NCI-H2081 (cell line): ENCODE data around the gene BRD9.
"Not testable (repeated sequence)": the region's sequence is repeated elsewhere in the genome, so short reads cannot be mapped to it uniquely, and the experiment has no call there.

Source experiments
- DNase-seq, 2 experiments: peaks; one replicate each; lab custom pipeline; 2025; lab: John Stamatoyannopoulos, UW

Gene BRD9

DNA sequence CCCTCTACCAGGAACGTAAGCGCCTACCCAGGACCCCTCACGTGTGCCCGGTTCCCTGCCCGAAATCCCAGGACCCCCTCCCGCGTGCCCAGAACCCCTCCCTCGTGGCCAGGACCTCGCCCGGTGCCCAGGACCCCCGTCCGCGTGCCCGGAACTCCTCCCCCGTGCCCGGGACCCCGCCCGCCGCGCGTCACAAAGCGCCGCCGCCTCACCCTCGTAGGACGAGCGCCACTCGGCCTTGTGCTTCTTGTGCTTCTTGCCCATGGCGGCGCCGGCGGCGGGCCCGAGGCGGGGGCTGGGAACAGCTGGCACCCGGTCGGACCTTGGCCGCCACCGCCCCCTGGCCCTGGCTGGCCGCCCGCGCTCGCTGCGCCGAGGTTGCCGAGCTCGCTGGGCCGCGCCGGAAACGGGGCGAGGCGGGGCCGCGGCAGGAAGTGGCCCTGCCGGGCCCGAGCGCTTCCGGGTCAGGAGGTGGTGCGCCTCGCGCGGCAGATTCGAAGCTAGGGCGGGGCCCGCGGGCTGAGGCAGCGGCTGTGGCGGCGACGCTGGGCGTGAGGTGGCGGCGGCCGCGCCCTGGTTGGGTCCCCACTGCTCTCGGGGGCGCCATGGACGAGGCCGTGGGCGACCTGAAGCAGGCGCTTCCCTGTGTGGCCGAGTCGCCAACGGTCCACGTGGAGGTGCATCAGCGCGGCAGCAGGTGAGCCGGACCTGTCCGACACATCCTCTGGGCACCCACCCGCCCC is at the start of gene BRD9, which contains the start of gene TRIP13:
BRD9 (minus strand) TSS at position 408 of the 743 bp plus-strand sequence; CDS start at position 264, 144 bp downstream.
TRIP13 (plus strand) TSS at position 491 of the 743 bp plus-strand sequence; CDS start at position 606, 115 bp downstream.
- peak; percentile 94 to 95 for DNase-seq

DNA sequence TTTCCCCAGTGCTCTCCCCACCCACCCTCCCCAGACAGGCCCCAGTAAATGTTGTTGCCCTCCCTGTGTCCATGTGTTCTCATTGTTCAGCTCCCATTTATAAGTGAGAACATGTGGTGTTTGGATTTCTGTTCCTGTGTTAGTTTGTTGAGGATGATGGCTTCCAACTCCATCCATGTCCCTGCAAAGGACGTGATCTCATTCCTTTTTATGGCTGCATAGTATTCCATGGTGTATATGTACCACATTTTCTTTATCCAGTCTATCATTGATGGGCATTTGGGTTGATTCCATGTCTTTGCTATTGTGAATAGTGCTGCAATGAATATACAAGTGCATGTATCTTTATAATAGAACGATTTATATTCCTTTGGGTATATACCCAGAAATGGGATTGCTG is 48.1 kb upstream of the BRD9 start:
- DNase-seq: not testable (repeated sequence)

DNA sequence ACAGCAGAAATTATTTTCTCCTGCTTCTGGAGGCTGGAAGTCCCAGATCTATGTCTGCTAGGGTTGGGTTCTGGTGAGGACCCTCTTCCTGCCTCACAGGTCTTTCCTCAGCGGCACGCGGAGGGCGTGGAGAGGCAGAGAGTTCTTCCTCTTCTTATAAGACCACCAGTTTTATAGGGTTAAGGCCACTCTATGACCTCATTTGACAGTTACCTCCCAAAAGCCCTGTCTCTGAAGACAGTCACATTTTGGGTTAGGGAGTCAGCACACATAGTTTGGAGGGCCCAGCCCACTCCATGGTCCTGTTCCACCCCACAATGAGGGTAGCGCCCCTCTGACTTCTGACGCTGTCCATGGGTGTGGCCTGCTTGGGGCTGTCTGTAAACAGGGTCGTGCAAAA is 46.8 kb upstream of the BRD9 start:
- no peak for DNase-seq

DNA sequence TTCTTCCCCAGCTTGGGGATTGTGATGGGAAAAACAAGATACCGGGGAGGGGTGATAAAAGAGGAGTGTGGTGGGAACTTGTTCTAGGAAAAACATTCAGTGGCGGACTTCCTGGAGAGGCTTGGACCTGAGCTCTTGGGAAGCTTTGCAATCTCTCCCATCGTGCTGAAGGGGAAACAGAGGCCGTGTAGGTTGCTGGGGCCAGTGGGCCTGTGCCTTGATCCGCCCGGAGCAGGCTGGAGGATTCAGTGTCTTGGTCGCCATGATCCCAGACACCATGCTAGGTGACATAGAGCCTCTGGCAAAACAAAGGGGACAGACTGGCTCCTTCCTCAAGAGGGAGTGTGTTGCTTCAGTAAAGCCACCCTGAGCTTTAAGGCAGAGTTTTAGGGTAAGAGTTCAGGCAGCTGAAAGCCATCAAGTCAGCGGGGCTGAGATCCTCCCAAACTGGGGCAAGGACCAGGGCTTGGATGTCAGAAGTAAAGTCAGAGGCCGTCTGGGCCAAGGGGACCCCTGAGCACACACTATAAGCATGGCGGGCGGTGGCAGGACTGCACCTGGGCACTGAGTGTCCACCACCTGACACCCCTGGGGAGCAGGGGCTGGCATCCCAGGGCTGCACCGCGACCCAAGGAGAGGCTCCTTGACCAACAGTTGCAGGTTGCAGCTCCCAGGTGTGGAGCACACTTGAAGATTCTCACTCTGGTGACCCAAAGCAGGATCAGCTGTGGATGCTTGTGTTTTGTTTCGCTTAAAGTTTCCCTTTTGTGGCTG is 44.7 kb upstream of the BRD9 start:
- DNase-seq: no peak

DNA sequence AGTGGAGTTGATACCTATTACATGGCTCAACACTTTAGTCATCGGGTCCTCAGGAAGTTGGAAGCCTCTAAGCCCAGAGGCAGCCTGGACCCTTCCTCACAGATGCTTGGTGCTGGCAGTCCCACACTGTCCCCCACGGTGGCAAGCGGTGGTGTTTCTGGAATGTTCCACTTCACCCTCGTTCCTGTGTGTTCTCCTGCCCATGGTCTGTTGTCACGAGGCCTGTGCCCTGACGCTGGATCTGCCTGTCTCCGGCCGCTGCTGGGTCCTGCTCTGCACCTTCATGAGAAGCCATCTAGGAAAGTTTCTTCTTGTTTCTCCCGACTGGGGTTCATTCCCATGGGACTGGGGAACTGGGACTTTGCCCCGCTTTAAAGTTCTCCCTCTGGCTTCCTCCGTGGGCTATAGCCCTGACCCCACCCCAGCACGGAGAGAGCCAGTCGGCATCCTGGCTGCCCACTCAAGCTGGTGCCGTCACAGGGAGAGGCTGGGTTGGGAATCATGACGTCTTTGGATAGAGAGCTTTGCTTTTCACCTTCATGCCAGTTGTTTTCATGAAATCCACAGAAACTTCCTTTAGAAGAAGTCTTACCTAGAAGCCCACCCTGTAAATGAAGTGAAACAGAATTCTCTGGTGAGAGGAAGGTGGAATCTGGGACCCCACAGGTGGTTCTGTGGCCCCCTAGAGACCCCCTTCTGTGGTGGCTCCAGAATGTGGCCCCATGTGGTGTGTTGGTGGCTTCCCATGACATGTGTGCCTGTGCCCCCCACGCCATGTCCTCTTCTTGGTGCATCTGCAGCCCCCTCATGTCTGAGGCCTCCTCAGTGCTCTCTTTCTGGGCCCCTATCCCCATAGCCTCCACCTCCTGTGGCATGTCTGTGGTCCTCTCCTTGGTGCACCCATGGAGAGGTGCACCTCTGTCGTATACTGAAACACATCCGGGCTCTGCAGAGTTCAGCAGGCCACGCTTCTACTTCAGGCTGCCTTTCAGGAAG is 43.8 kb upstream of the BRD9 start:
- DNase-seq: no peak

DNA sequence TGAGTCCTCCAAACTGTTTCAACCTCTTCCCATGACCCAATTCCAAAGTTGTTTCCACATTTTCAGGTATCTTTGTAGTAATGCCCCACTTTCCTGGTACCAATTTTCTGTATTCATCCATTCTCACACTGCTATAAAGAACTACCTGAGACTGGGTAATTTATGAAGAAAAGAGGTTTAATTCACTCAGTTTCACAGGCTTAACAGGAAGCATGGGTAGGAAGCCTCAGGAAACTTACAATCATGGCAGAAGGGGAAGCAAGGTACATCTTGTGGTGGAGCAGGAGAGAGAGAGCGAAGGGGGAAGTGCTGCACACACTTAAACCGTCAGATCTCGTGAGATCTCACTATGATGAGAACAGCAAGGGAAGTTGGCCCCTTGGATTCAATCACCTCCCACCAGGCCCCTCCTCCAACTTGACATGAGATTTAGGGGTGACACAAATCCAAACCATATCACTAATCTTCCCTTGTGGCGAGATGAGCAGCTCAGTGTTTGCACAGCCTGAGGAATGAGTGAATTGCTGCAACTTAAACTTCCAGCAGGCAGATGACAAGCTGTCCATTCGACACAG is 43.0 kb upstream of the BRD9 start:
- DNase-seq: no peak

DNA sequence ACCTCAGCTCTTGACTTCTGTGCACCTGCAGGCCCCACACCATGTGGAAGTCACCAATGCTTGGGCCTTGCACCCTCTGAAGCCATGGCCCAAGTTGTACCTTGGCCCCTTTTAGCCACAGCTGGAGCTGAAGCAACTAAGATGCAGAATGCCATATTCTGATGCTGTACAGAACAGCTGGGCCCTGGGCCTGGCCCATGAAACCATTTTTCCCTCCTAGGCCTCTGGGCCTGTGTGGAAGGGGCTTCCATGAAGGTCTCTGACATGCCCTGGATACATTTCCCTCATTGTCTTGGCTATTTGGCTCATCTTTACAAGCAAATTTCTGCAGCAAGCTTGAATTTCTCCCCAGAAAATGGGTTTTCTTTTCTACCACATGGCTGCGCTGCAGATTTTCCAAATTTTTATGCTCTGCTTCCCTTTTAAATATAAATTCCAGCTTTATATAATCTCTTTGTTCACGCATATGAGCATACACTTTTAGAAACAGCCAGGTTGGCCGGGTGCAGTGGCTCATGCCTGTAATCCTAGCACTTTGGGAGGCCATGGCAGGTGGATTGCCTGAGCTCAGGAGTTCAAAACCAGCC is 41.9 kb upstream of the BRD9 start:
- not testable (repeated sequence) for DNase-seq

DNA sequence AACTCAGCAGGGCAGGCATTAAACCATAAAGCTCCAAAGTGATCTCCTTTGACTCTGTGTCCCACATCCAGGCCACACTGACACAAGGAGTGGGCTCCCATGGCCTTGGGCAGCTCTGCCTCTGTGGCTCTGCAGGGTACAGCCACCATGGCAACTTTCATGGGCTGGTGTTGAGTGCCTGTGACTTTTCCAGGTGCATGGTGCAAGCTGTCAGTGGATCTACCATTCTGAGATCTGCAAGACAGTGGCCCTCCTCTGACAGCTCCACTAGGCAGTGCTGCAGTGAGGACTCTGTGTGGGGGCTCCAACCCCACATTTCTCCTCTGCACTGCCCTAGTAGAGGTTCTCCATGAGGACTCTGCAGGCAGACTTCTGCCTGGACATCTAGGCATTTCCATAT is 41.4 kb upstream of the BRD9 start:
- not testable (repeated sequence) for DNase-seq

DNA sequence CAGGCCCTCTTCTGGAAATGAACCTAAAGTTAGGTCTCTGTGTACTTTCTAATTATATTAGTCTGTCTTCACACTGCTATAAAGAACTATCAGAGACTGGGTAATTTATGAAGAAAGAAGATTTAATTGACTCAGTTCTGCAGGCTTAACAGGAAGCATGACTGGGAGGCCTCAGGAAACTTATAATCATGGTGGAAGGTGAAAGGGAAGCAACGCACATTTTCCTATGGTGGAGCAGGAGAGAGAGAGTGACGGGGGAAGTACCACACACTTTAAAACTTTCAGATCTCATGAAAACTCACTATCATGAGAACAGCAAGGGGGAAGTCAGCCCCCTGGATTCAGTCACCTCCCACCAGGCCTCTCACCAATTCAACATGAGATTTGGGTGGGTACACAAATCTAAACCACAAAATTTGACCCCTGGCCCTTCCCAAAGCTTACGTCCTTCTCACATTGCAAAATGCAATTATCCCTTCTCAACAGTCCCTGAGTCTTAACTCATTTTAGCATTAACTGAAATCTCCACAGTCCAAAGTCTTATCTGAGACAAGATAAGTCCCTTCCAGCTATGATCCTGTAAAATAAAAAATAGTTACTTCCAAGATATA is 40.8 kb upstream of the BRD9 start:
- DNase-seq: no peak

DNA sequence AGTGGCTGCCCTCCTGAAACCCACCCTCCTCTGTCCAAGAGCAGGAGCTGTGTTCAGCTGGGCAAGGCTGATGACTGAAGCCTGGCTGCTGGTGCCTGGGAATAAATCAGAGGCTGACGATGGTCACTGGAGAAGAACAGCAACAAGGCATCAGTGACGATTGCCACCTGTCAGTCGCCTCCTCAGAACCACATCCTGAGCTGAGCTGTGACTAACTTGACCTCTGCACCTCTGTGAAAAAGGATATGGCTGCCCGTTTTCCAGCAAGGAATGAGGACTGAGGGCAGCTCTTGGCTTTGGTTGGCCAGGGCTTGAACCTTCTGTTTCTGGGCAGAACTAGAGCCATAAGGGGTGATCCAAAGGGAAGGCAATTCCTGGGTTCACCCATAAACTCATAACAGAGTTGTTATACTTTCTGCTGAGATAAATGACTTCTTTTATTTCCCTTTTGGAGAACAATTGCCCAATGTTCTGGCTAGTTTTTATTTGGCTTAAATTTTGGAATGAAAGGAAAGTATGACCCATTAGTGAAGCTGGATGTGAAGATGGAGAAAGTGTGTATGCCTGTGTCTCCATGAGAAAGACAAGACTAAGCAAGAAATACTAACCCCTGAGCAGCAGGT is 40.1 kb upstream of the BRD9 start:
- no peak for DNase-seq

DNA sequence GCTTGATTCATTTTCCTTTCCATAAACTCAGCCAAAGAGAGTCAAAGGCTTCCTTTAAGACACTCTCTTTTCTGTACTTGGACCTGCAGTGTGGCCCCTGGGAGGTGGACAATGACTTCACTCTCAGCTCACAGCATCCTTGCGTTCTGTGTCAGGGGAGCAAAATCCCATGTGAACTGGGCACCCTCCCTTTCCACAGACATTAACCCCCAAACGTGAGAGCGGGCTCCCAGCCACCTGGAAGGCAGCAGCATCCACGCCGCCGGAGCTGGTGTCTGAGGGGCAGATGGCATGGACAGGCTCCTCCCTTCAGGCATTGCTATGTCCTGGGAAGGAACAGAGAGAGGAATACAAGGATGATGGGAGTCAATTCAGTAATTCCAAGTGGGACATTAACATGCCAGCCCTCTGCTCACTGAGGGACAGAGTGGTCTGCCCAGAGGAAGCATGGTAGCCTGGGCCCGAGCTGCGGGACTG is 39.6 kb upstream of the BRD9 start:
- no peak for DNase-seq

DNA sequence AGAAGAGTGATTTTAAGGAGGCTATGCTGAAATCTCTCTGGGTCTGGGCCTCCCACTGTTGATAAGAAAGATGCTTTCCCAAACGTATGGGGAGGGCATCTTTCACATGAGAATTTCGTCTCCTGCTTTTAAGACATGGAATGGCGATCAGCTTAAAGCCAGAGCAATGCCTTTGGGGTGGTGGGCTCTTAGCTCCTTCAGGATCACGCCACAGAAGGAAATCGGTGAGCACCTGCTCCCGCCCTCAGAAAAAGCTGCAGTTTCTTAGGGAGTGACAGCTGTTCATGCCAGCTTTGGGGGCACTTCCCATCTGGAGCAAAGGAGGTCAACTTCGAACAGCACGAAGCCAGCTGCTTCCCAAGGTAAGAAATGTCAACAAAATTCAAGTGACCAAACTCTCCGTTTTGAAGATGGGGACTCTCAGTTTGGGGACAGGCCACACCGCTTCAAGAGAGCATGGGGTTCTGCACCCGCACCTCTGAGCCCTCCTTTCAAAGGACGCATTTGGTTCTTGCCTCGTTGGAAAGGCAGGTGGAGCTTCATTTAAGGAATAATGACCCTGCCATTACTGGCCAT is 39.1 kb upstream of the BRD9 start:
- no peak for DNase-seq

DNA sequence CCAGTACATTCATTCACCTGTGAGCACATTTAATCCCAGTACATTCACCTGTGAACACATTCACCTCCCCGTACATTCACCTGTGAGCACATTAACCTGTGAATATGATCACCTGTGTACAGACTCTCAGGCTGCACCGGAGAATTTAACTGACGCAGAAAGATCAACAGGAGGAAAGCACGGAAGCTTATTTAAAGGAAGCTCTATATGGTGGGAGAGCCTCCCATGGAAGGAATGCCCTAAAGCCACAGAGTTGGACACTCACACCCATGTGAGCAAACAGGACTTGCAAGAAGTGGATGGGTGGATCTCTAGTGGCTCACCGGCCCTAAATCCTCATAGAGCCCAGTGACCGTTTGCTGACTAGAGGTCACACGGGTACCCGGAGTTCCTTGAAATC is 38.3 kb upstream of the BRD9 start:
- DNase-seq: no peak

DNA sequence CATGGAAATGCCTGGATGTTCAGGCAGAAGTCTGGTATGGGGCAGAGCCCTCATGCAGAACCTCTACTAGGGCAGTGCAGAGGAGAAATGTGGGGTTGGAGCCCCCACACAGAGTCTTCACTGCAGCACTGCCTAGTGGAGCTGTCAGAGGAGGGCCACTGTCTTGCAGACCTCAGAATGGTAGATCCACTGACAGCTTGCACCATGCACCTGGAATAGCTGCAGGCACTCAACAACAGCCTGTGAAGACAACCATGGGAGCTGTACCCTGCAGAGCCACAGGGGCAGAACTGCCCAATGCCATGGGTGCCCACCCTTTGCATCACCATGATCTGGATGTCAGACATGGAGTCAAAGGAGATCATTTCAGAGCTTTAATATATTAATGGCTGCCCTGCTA is 37.0 kb upstream of the BRD9 start:
- DNase-seq: no peak

DNA sequence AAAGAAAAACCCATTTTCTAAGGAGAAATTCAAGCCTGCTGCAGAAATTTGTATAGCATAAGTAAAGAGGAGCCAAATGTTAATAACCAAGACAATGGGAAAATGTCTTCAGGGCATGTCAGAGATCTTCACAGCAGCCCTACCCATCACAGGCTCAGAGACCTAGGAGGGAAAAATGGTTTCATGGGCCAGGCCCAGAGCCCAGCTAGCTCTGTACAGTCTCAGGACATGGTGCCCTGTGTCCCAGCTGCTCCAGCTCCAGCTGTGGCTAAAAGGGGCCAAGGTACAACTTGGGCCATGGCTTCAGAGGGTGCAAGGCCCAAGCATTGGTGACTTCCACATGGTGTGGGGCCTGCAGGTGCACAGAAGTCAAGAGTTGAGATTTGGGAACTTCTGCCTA is 36.6 kb upstream of the BRD9 start:
- DNase-seq: not testable (repeated sequence)

DNA sequence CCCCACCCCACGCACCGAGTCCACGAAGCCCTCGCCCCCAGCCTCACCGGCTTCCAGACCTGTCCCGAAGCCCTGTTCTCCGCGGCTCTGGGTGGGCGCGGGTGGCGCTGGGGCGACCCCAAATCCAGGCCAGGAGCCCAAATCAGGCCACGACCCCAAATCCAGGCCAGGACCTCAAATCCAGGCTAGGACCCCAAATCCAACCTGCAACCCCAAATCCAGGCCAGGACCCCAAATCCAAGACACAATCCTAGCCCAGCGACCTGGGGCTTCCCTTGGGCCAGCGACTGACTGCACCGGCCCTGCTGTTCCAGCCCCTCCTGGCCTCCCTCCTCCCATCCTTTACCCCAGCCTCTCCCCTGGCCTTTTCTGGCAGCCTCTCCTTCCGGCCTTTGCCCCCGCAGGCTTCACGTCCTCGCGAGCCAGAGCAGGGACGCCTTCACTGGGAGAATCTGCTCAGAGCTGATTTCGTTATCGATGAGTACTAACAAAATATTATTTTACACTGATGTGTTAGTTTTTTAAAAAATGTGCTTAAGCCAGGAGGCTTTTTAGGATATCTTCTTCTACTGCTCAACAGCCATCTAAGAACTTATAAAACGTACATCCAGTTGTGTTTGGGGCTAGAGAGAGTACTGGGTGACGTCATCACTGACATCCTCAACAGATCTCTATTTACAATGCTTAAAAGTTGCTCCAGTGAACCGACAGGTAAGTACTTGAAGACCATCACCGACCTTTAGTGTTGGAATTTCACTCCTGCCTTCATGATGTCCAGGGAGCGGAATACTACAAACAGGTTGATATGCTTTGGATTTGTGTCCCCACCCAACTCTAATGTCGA is 34.8 kb upstream of the BRD9 start:
- DNase-seq: no peak

DNA sequence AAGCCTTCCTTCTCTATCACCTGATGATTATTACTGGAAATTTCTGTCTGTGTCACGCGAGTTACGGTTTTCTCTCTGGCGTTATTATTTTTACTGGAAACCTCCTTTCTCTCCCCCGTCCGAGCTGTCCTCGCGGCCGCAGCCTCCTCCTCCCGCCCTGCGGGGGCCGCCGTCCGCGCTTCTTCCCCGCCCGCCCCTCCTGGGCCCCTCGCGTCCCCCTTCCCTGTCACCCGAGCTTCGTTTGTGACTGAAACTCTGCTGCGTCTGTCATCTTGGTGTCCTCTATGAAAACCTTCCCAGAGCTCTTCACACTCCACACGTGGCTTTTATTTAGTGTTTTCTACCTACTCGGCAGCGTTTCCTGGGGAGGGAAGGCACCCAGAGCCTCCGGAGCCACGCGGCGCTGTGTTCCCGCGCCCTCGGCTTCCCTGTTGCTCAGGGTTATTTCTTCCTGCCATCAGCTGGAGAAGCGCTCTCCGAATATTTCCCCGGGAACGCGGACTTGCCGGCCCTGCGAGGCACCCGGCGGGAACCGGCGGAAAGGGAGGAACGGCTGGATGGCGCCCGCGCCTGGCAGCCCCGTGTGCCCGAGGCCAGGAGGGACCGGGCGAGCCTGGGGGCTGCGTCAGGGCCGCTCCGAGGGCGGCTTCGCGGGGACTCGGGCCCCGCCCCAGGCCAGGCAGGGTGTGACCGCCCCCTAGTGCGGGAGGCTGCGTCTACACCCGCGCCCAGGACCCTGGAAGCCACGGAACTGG is 34.0 kb upstream of the BRD9 start:
- no peak for DNase-seq

DNA sequence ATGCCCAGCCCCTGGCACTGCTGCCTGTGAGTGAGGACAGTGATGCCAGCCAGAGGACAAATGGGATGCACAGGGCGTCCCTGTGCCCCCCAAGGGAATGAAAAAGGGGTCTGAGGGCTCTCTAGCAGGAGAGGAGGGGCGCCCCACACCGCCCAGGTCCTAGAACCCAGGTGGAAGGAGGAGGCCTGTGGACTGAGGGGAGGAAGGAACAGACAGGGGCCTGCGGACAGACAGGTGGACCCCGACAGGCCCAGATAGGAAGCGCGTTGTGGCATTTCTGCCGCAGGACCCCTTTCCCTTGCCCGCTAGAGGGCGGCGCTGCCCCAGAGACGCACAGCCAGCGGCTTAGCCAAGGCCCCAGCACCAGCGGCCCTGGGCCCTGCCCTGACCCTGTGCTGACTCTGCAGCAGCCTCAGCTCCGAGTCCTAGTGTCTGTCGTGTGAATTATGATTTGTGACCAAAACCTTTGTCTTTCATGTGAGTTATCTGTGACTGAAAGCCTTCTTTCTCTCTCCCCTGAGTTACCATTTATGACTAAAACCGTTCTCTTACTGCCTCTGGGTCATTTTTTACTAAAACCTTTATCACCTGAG is 30.8 kb upstream of the BRD9 start:
- peak; percentile 73 to 82 for DNase-seq
